Epithelial cell of proximal tubule (primary cell): ENCODE measurements around the gene TMEM256. TPM values are rescaled to one million over a fixed set of nuclear protein-coding genes. Genes with fewer than 3 reads are reported as not detected.

Source experiments
- DNase-seq: peaks from one replicate; pipeline ENCODE4 v3.0.0-alpha.2; 2011; ENCODE audit warnings: low read depth
- H3K4me3 ChIP-seq: 2 replicates; pipeline ENCODE4 v1.5.1; 2011; ENCODE audit warnings: low read depth, mild to moderate bottlenecking, low read length
- CTCF ChIP-seq: conservative IDR thresholded peaks from 2 replicates; pipeline ENCODE4 v1.5.1; 2012; ENCODE audit warnings: low read depth, mild to moderate bottlenecking, low read length
- total RNA-seq: library from RNA; depleted of rRNA; stranded (reverse); fragments of >200 nt; gene quantifications from 2 replicates; pipeline ENCODE4 v1.2.3, GENCODE V29; 2015

The TMEM256 gene
- total RNA-seq, 1 donor from 2014 or later = 134 TPM

DNA sequence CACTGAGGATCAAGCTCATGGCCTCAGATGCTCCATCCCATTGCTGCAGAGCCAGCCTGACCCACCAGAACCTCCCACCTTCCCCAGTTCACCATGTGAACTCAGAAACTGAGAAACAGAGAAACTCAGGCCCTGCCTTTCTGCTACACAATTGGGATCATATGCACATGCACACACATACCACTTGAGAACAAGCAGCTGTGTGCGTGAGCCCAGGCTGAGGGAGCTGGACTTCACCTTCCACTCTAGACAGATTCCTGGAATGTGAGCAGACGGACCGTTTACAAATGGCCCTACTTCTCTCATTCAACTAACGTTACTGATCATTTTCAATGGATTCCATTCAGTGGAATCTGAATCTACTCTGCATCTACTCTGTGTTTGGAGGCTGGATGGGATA, 19.8 kb upstream of the TMEM256 start:
- H3K4me3 ChIP-seq = no peak overlapping the region
- no peak for DNase-seq
- no peak for TF ChIP-seq CTCF

DNA sequence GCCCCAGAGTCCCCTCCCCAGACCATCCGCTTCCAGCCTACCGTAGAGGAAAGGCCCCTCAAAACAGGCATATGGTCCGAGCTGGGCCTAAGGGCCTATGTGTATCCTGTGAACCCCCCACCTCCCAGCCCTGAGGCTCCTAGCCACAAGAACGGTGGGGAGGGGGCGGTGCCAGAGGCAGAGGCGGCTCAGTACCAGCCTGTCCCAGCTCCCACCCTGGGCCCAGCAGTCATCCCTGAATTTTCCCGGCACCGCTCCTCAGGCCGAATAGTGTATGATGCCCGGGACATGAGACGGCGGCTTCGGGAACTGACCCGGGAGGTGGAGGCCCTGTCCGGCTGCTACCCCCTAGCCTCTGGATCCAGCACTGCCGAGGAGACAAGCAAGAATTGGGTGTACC, 17.3 kb upstream of the TMEM256 start:
- TF ChIP-seq CTCF = no peak
- H3K4me3 ChIP-seq = no peak overlapping the region
- no peak for DNase-seq

DNA sequence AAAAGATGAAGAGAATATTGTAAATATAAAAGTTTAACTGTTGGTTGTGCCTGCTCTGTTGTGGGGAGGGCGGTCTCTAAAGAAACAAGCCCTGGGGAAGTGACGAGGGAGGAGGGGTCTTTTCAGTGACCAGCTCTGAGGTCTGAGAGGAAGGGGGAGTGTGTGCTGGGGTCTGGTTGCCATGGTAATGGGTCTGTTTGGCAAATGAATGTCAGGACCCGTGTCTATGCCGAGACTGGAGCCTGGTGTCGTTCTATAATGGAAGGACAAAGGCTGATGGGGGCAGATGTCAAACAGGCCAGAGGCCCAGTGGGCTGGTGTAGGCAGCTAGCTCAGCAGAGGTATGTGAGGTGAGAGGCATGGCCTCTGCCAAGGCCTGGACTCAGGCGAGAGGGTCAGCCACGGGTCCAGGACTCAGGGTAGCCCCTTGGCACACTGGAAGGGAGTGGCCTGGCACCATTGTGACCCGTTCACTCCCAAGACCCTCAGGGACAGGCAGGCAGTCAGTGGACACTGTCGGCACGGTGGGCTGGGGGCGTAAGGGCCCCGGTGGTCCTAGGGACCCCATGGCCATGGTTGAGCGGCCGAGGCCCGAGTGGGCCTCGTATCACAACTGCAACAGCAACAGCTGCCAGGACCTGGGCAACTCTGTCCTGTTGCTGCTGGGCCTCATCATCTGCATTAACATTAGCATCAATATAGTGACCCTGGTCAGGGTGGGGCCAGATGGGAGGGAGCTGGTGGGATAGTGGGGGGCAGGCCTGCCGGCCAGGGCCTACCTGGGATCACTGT, 16.1 kb upstream of the TMEM256 start, which contains the start of gene SPEM1:
Gene SPEM1, plus strand, starts transcription at position 506 of the 792 bp plus-strand sequence. Its CDS starts 61 bp downstream, at position 567.
- H3K4me3 ChIP-seq = no peak within 1 kb of the TSS
- no peak for DNase-seq
- no peak for TF ChIP-seq CTCF

DNA sequence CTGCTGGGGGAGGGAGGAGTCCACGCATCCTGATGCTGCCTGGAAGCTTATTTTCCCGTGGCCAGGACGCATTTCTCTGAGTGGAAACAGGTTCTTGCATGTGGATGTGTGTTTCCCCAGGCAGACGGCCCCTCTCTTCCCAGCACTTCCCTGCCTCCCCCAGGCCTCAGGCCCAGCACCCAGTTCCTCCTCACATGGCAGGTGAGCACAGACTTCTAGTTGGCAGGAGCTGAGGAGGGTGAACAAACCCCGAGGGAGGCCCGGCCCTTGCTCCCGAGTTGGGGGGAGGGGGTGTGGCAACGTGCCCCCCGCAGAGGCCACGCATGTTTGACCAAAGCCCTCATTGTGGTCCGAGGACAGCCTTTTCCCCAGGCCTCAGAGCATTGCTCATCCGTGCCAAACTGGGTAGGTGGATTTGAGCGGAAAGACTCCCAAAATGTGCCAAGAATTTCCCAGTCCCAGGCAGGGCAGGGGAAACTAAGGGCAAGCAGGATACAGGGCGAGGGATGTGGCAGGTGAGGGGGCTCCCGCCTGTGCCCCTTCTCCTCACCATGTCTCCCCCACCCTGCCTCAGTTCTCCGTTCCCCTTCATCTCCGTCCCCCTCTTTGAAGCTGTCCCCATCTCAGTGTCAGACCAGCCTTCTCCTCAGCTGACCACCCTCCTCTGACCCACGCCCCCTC, 14.7 kb upstream of the TMEM256 start:
- H3K4me3 ChIP-seq = no peak overlapping the region
- no peak for TF ChIP-seq CTCF
- DNase-seq = no peak

DNA sequence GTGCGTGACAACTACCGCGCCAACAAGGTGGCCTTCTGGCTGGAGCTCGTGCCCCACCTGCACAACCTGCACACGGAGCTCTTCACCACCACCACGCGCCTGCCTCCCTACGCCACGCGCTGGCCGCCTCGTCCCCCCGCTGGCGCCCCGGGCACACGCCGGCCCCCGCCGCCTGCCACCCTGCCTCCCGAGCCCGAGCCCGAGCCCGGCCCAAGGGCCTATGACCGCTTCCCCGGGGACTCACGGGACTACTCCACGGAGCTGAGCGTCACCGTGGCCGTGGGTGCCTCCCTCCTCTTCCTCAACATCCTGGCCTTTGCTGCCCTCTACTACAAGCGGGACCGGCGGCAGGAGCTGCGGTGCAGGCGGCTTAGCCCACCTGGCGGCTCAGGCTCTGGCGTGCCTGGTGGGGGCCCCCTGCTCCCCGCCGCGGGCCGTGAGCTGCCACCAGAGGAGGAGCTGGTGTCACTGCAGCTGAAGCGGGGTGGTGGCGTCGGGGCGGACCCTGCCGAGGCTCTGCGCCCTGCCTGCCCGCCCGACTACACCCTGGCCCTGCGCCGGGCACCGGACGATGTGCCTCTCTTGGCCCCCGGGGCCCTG, 13.3 kb upstream of the TMEM256 start:
- DNase-seq = no peak
- TF ChIP-seq CTCF = no peak

DNA sequence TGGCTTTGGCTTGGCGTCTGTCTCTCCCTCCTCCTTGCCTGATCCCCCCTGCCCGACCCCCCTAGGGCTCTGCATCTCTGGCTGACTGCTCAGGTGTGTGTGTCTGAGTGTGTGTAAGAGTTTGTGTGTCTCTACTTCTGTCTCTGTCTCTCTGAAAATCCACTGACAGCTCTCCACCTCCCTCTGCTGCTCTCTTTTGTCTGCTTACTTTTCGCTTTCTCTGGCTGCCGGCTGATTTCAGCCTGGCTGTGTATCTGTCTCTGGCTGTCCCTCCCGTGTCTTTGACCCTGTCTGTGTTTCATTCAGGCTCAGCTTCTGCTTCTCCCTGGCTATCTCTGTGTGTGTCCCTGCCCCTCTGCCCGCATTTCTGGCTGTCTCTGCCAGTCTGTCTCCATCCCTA, 12.4 kb upstream of the TMEM256 start:
- no peak for DNase-seq
- peak; percentile 18 for TF ChIP-seq CTCF
- no peak overlapping the region for H3K4me3 ChIP-seq

More for the DNA sequence above, 13.3 kb upstream of the TMEM256 start:
- H3K4me3 ChIP-seq = no peak overlapping the region
